SK-N-SH treated with all-trans-retinoic acid at 6 μM for 48 hours (cell line): ENCODE measurements around the gene TMEM94.

Experiments used
- ATAC-seq: fragments of 200-7000 bp; cut with Tn5 transposase; 3 replicates; pipeline ENCODE4 v1.9.1; 2020; ENCODE audit warnings: mild to moderate bottlenecking, moderate library complexity
- CREB5 ChIP-seq: fragments of 250-450 bp; sonication (Bioruptor Pico); IDR thresholded peaks from 2 replicates; pipeline ENCODE4 v1.5.1; 2020; ENCODE audit warnings: low read depth, mild to moderate bottlenecking, moderate library complexity
- CSDC2 ChIP-seq: fragments of 250-450 bp; sonication (Bioruptor Pico); IDR thresholded peaks from 2 replicates; pipeline ENCODE4 v1.5.0; 2020; ENCODE audit warnings: mild to moderate bottlenecking, moderate library complexity
- ESRRG ChIP-seq: fragments of 250-450 bp; sonication (Bioruptor Pico); IDR thresholded peaks from 2 replicates; pipeline ENCODE4 v1.6.1; 2021; ENCODE audit warnings: mild to moderate bottlenecking
- ISL1 ChIP-seq: fragments of 250-450 bp; sonication (Bioruptor Pico); IDR thresholded peaks from 2 replicates; pipeline ENCODE4 v2.1.2; 2022; ENCODE audit warnings: mild to moderate bottlenecking, moderate library complexity
- OSR1 ChIP-seq: fragments of 250-450 bp; sonication (Bioruptor Pico); IDR thresholded peaks from 2 replicates; pipeline ENCODE4 v1.8.0; 2022; ENCODE audit warnings: moderate library complexity, mild to moderate bottlenecking, inconsistent platforms
- POU6F1 ChIP-seq: fragments of 250-450 bp; sonication (Bioruptor Pico); IDR thresholded peaks from 2 replicates; pipeline ENCODE4 v1.8.0; 2021; ENCODE audit warnings: low read depth, mild to moderate bottlenecking, moderate library complexity, borderline replicate concordance
- PPARA ChIP-seq: fragments of 250-450 bp; sonication (Bioruptor Pico); IDR thresholded peaks from 2 replicates; pipeline ENCODE4 v1.5.0; 2020; ENCODE audit warnings: mild to moderate bottlenecking, borderline replicate concordance
- RARB ChIP-seq: fragments of 250-450 bp; sonication (Bioruptor Pico); IDR thresholded peaks from 2 replicates; pipeline ENCODE4 v1.8.0; 2021; ENCODE audit warnings: mild to moderate bottlenecking, moderate library complexity
- SNAI2 ChIP-seq: fragments of 250-450 bp; sonication (Bioruptor Pico); IDR thresholded peaks from 2 replicates; pipeline ENCODE4 v1.5.0; 2020; ENCODE audit warnings: mild to moderate bottlenecking, moderate library complexity
- TOX ChIP-seq: fragments of 250-450 bp; sonication (Bioruptor Pico); IDR thresholded peaks from 2 replicates; pipeline ENCODE4 v1.8.0; 2021; ENCODE audit warnings: mild to moderate bottlenecking, moderate library complexity, borderline replicate concordance
- TSHZ2 ChIP-seq: fragments of 250-450 bp; sonication (Bioruptor Pico); IDR thresholded peaks from 2 replicates; pipeline ENCODE4 v1.5.0; 2020; ENCODE audit warnings: mild to moderate bottlenecking, moderate library complexity
- ZC3H10 ChIP-seq: fragments of 250-450 bp; sonication (Bioruptor Pico); IDR thresholded peaks from 2 replicates; pipeline ENCODE4 v1.5.1; 2021; ENCODE audit warnings: mild to moderate bottlenecking, moderate library complexity
- ZFP3 ChIP-seq: fragments of 250-450 bp; sonication (Bioruptor Pico); IDR thresholded peaks from 2 replicates; pipeline ENCODE4 v1.5.0; 2020; ENCODE audit warnings: mild to moderate bottlenecking, moderate library complexity
- ZFP30 ChIP-seq: fragments of 450-650 bp; formaldehyde crosslinking; IDR thresholded peaks from 2 replicates; pipeline ENCODE4 v1.5.0; 2022; ENCODE audit warnings: mild to moderate bottlenecking, moderate library complexity
- ZNF565 ChIP-seq: fragments of 450-650 bp; formaldehyde crosslinking; conservative IDR thresholded peaks from 2 replicates; pipeline ENCODE4 v1.5.0; 2020; ENCODE audit warnings: low read depth, mild to moderate bottlenecking, moderate library complexity
- ZNF70 ChIP-seq: fragments of 450-650 bp; formaldehyde crosslinking; IDR thresholded peaks from 2 replicates; pipeline ENCODE4 v1.5.0; 2020; ENCODE audit warnings: mild to moderate bottlenecking, moderate library complexity
- ZNF8 ChIP-seq: fragments of 450-650 bp; formaldehyde crosslinking; IDR thresholded peaks from 2 replicates; pipeline ENCODE4 v1.5.0; 2020; ENCODE audit warnings: mild to moderate bottlenecking, moderate library complexity
- TF ChIP-seq, protein P1 (sequence below): fragments of 250-450 bp; sonication (Bioruptor Pico); IDR thresholded peaks from 2 replicates; pipeline ENCODE4 v1.8.0; 2020; ENCODE audit warnings: mild to moderate bottlenecking, moderate library complexity, borderline replicate concordance
- TF ChIP-seq, protein P2 (sequence below): fragments of 250-450 bp; sonication (Bioruptor Pico); IDR thresholded peaks from 2 replicates; pipeline ENCODE4 v1.5.1; 2021; ENCODE audit warnings: mild to moderate bottlenecking, moderate library complexity

The TMEM94 gene

DNA sequence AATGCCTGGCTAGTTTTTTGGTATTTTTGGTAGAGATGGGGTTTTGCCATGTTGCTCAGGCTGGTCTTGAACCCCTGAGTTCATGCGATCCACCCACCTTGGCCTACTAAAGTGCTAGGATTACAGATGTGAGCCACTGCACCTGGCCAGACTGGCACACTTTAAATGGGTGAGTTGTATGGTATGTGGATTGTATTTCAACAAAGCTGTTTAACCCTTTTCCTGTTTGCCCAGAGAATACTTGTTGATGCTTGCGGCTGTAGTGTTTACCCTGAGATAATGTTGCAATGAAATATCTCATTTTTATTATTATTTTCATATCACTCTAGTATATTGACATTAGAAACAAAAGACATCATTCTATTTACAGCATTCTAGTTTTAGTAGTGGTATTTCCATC is 17.1 kb upstream of the TMEM94 start:
- TF ChIP-seq ZNF565 (CRISPR knock-in tag) = no peak
- no peak for TF ChIP-seq ZFP3
- TF ChIP-seq ZNF8 (CRISPR knock-in tag) = no peak
- no peak for TF ChIP-seq RARB
- no peak for TF ChIP-seq ISL1 (CRISPR knock-in tag)
- no peak for TF ChIP-seq CREB5 (CRISPR knock-in tag)
- TF ChIP-seq, protein P1, sequence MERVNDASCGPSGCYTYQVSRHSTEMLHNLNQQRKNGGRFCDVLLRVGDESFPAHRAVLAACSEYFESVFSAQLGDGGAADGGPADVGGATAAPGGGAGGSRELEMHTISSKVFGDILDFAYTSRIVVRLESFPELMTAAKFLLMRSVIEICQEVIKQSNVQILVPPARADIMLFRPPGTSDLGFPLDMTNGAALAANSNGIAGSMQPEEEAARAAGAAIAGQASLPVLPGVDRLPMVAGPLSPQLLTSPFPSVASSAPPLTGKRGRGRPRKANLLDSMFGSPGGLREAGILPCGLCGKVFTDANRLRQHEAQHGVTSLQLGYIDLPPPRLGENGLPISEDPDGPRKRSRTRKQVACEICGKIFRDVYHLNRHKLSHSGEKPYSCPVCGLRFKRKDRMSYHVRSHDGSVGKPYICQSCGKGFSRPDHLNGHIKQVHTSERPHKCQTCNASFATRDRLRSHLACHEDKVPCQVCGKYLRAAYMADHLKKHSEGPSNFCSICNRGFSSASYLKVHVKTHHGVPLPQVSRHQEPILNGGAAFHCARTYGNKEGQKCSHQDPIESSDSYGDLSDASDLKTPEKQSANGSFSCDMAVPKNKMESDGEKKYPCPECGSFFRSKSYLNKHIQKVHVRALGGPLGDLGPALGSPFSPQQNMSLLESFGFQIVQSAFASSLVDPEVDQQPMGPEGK (CRISPR knock-in tag) = no peak
- TF ChIP-seq OSR1 (CRISPR knock-in tag) = no peak
- no peak for TF ChIP-seq TSHZ2 (CRISPR knock-in tag)
- no peak for TF ChIP-seq SNAI2 (CRISPR knock-in tag)
- TF ChIP-seq POU6F1 (CRISPR knock-in tag) = no peak
- TF ChIP-seq, all 23 proteins: peak for 0
- ATAC-seq = no peak

GRCh38 chr17:75440738-75441448 is 15.5 kb upstream of the TMEM94 start:
- ATAC-seq = no peak
- no peak for TF ChIP-seq ESRRG (CRISPR knock-in tag)
- TF ChIP-seq OSR1 (CRISPR knock-in tag) = no peak
- no peak for TF ChIP-seq ZNF565 (CRISPR knock-in tag)
- TF ChIP-seq, protein P1 (CRISPR knock-in tag) = no peak

DNA sequence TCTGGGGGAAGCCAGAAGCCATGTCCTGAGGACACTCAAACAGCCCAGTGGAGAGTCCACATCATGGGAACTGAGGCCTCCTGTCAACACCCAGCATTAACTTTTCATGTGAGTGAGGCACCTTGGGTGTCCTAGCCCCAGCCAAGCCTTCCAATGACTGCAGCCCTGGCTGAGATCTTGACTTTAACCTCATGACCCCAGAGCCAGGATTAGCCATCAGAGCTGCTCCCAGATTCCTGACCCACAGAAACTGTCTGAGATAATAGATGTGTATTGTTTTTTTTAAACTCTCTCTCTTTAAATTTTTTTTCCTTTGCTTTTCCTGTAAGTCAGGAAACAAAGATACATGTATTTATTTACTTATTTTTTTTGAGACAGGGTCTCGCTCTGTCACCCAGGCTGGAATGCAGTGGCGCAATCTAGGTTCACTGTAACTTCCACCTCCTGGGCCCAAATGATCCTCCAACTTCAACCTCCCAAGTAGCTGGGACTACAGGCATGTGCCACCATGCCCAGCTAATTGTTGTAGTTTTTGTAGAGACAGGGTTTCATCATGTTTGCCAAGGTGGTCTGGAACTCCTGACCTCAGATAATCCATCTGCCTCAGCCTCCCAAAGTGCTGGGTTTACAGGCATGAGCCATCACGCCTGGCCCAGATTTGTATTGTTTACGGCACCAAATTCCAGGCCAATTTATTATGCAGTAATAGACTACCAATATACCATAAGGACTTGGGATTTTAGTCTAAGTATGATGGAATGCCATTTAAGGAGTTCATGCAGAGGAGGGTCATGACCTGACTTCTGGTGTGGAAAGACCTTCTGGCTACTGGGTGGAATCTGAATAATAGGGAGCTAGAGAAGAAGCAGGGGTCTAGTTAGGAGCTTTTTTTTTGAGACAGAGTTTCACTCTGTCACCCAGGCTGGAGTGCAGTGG is 14.0 kb upstream of the TMEM94 start:
- no peak for ATAC-seq
- TF ChIP-seq ZFP3 = no peak
- TF ChIP-seq CREB5 (CRISPR knock-in tag) = no peak
- TF ChIP-seq POU6F1 (CRISPR knock-in tag) = no peak
- TF ChIP-seq, protein P2, sequence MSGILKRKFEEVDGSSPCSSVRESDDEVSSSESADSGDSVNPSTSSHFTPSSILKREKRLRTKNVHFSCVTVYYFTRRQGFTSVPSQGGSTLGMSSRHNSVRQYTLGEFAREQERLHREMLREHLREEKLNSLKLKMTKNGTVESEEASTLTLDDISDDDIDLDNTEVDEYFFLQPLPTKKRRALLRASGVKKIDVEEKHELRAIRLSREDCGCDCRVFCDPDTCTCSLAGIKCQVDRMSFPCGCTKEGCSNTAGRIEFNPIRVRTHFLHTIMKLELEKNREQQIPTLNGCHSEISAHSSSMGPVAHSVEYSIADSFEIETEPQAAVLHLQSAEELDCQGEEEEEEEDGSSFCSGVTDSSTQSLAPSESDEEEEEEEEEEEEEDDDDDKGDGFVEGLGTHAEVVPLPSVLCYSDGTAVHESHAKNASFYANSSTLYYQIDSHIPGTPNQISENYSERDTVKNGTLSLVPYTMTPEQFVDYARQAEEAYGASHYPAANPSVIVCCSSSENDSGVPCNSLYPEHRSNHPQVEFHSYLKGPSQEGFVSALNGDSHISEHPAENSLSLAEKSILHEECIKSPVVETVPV (CRISPR knock-in tag) = no peak
- TF ChIP-seq ZC3H10 (CRISPR knock-in tag) = no peak
- no peak for TF ChIP-seq TOX
- no peak for TF ChIP-seq CSDC2 (CRISPR knock-in tag)
- no peak for TF ChIP-seq ZNF70 (CRISPR knock-in tag)
- no peak for TF ChIP-seq ESRRG (CRISPR knock-in tag)
- no peak for TF ChIP-seq SNAI2 (CRISPR knock-in tag)
- TF ChIP-seq ZFP30 (CRISPR knock-in tag) = no peak
- TF ChIP-seq PPARA = no peak
- TF ChIP-seq, all 23 proteins: peak for 0
